Neural crest cell (in vitro differentiated cells): ENCODE results near the gene SLC35B2. TPM values are rescaled to one million over a fixed set of nuclear protein-coding genes. Genes with fewer than 3 reads are reported as not detected.

Experiments used
- DNase-seq: peaks from one replicate; pipeline ENCODE4 v3.0.0; 2021; ENCODE audit warnings: low read depth, mixed read lengths, low spot score
- H3K27ac Mint-ChIP-seq: one replicate; pipeline ENCODE4 v1.8.0; 2021; ENCODE audit warnings: mild to moderate bottlenecking, mixed read lengths; ENCODE audit not compliant: unreplicated experiment
- H3K27me3 Mint-ChIP-seq: 2 replicates; pipeline ENCODE4 v1.8.0; 2021; ENCODE audit warnings: low read depth, mild to moderate bottlenecking, mixed read lengths
- H3K36me3 Mint-ChIP-seq: 2 replicates; pipeline ENCODE4 v1.8.0; 2021; ENCODE audit warnings: low read depth, mild to moderate bottlenecking, mixed read lengths
- H3K4me1 Mint-ChIP-seq: 2 replicates; pipeline ENCODE4 v1.8.0; 2021; ENCODE audit warnings: mixed read lengths
- H3K4me3 Mint-ChIP-seq: one replicate; pipeline ENCODE4 v1.8.0; 2021; ENCODE audit warnings: mild to moderate bottlenecking, mixed read lengths
- H3K9me3 Mint-ChIP-seq: 2 replicates; pipeline ENCODE4 v1.8.0; 2021; ENCODE audit warnings: mixed read lengths
- total RNA-seq: library from RNA; stranded (reverse); gene quantifications from 2 replicates; pipeline ENCODE4 v1.2.1, GENCODE V29; 2021
- TF ChIP-seq, protein P1 (sequence below): fragments of 200-600 bp; sonication (generic); conservative IDR thresholded peaks from 2 replicates; pipeline ENCODE4 v1.5.0; 2021; ENCODE audit warnings: antibody characterized with exemption, mild to moderate bottlenecking

The SLC35B2 gene
- total RNA-seq, 1 donor from 2014 or later: 77.7 TPM

- Mint-ChIP-seq H3K4me3 (no peak overlapping the region), H3K27ac (no peak overlapping the region), H3K9me3 (no peaks in the 10 kb centered on the region), H3K36me3 (no peaks in the 10 kb centered on the region), H3K4me1 (peaks cover 34% of the 10 kb centered on the region), H3K27me3 (no peaks in the 10 kb centered on the region)
- TF ChIP-seq, protein P1, sequence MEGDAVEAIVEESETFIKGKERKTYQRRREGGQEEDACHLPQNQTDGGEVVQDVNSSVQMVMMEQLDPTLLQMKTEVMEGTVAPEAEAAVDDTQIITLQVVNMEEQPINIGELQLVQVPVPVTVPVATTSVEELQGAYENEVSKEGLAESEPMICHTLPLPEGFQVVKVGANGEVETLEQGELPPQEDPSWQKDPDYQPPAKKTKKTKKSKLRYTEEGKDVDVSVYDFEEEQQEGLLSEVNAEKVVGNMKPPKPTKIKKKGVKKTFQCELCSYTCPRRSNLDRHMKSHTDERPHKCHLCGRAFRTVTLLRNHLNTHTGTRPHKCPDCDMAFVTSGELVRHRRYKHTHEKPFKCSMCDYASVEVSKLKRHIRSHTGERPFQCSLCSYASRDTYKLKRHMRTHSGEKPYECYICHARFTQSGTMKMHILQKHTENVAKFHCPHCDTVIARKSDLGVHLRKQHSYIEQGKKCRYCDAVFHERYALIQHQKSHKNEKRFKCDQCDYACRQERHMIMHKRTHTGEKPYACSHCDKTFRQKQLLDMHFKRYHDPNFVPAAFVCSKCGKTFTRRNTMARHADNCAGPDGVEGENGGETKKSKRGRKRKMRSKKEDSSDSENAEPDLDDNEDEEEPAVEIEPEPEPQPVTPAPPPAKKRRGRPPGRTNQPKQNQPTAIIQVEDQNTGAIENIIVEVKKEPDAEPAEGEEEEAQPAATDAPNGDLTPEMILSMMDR: no peak
- DNase-seq: no peak
These were observed 27.2 kb downstream of the SLC35B2 start for GRCh38 chr6:44230034-44230675.

- peaks cover 33% of the 10 kb centered on the region for H3K4me1 Mint-ChIP-seq
- no peak for DNase-seq
- H3K9me3 Mint-ChIP-seq: no peaks in the 10 kb centered on the region
- H3K36me3 Mint-ChIP-seq: no peaks in the 10 kb centered on the region
- TF ChIP-seq, protein P1: no peak
- H3K27me3 Mint-ChIP-seq: no peaks in the 10 kb centered on the region
- H3K27ac Mint-ChIP-seq: no peak overlapping the region
- H3K4me3 Mint-ChIP-seq: peak overlapping the region; percentile 54
These were observed 27.8 kb downstream of the SLC35B2 start for GRCh38 chr6:44229376-44230033.

DNA sequence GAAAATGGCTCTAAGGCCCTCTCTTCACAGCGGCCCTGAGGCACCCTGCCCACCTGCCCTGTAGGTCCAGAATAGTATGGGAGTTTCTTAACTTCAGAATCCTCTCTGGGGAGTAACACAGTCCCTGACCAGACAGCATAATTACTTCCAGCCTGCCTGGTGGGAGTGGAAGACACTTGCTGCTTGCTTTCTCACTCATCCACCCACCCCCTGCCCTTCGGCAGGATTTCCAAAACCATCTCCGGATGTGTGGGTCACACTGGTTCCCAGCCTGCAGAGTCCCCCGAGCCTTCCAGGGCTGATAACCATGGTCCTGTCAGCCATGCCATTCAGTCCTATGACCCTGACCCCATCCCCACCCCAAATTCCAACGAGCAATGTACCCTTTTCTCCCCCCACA, 28.5 kb downstream of the SLC35B2 start:
- H3K4me1 Mint-ChIP-seq: peaks cover 33% of the 10 kb centered on the region
- H3K9me3 Mint-ChIP-seq: no peaks in the 10 kb centered on the region
- TF ChIP-seq, protein P1: no peak
- DNase-seq: no peak
- H3K4me3 Mint-ChIP-seq: no peak overlapping the region
- no peak overlapping the region for H3K27ac Mint-ChIP-seq
- no peaks in the 10 kb centered on the region for H3K36me3 Mint-ChIP-seq
- no peaks in the 10 kb centered on the region for H3K27me3 Mint-ChIP-seq

DNA sequence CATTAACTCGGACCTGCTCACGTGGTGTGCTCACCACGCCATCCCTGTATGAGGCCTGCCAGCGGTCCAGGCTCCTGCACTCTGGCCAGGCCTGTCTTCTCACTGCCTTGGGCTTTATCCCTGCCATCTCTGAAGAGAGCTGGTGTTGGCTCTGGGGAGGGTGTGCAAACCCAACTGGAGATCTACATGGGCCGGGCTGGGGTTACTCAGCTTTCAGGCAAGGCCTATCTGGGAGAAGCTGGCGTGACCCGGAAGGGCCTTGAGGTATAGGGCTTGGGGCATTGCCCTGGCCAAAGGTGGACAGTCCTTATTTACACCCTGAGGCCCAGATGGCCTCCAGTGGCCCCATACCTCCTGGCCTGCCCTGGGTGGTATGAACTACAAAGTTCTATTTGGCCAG, 28.9 kb downstream of the SLC35B2 start:
- no peak for DNase-seq
- H3K27ac Mint-ChIP-seq: peak overlapping the region; percentile 50

GRCh38 chr6:44228031-44228430, 29.3 kb downstream of the SLC35B2 start:
- Mint-ChIP-seq H3K27me3 (peaks cover under 1% of the 10 kb centered on the region), H3K9me3 (no peaks in the 10 kb centered on the region), H3K4me3 (peak overlapping the region; percentile 6), H3K27ac (peak overlapping the region; percentile 50), H3K36me3 (no peaks in the 10 kb centered on the region), H3K4me1 (peaks cover 33% of the 10 kb centered on the region)
- DNase-seq: no peak
- TF ChIP-seq, protein P1: no peak

More for the DNA sequence above, 28.9 kb downstream of the SLC35B2 start:
- Mint-ChIP-seq H3K9me3 (no peaks in the 10 kb centered on the region), H3K4me3 (peak overlapping the region; percentile 6), H3K4me1 (peaks cover 31% of the 10 kb centered on the region), H3K36me3 (no peaks in the 10 kb centered on the region), H3K27me3 (no peaks in the 10 kb centered on the region)
- TF ChIP-seq, protein P1: no peak
